K562 (cell line): ENCODE data around the gene NME9. TPM values are rescaled to one million over a fixed set of nuclear protein-coding genes. Genes with fewer than 3 reads are reported as not detected.

Experiments used
- BRCA1 ChIP-seq, 2 experiments: fragments of 450-650 bp in 1 of 2; sonication (generic) in 1 of 2; formaldehyde crosslinking in 1 of 2; IDR thresholded peaks; 2 replicates each; pipeline versions ENCODE4 v1.5.0 to v1.6.1; 2017 to 2020; ENCODE audit warnings: mild to moderate bottlenecking in 1 of 2, missing genetic modification reagents in 1 of 2
- CBX3 ChIP-seq, 2 experiments: IDR thresholded peaks; 1 replicate in 1 of 2; 2 replicates in 1 of 2; pipeline ENCODE4 v1.6.1; 2012; ENCODE audit warnings: inconsistent platforms in 2 of 2, low read length in 2 of 2, borderline replicate concordance in 1 of 2, control low read depth in 1 of 2
- DMBX1 ChIP-seq: fragments of 250-450 bp; sonication (Bioruptor Pico); IDR thresholded peaks from 2 replicates; pipeline ENCODE4 v1.8.0; 2022; ENCODE audit warnings: inconsistent platforms, mild to moderate bottlenecking, moderate library complexity, borderline replicate concordance
- ETV6 ChIP-seq, 3 experiments: fragments of 150-350 bp in 1 of 3; sonication (generic) in 1 of 3; formaldehyde crosslinking in 1 of 3; IDR thresholded peaks; 2 replicates each; pipeline versions ENCODE4 v1.6.1 to v1.8.0; 2014 to 2022; ENCODE audit warnings: borderline replicate concordance in 2 of 3, low read depth in 2 of 3, antibody characterized with exemption in 1 of 3, low read length in 1 of 3, mild to moderate bottlenecking in 1 of 3, missing genetic modification reagents in 1 of 3
- HNRNPLL ChIP-seq: fragments of 200-400 bp; formaldehyde crosslinking; IDR thresholded peaks from 2 replicates; pipeline ENCODE4 v1.6.1; 2017; ENCODE audit warnings: low read length, low read depth, mild to moderate bottlenecking; ENCODE audit not compliant: poor library complexity, severe bottlenecking
- MTF1 ChIP-seq: fragments of 250-450 bp; sonication (Bioruptor Pico); IDR thresholded peaks from 2 replicates; pipeline ENCODE4 v1.9.0; 2021; ENCODE audit warnings: moderate library complexity, mild to moderate bottlenecking, inconsistent platforms, borderline replicate concordance
- MYBL2 ChIP-seq, 2 experiments: fragments of 450-650 bp in 1 of 2; sonication (generic) in 1 of 2; formaldehyde crosslinking in 1 of 2; IDR thresholded peaks; 2 replicates each; pipeline versions ENCODE4 v1.6.1 to v1.8.1; 2017 to 2022; ENCODE audit warnings: borderline replicate concordance in 1 of 2, inconsistent platforms in 1 of 2, low read depth in 1 of 2, mild to moderate bottlenecking in 1 of 2, missing genetic modification reagents in 1 of 2, moderate library complexity in 1 of 2
- NCOA2 ChIP-seq, 2 experiments: fragments of 450-650 bp; IDR thresholded peaks; 2 replicates each; pipeline ENCODE4 v1.6.1; 2018; ENCODE audit warnings: mild to moderate bottlenecking in 2 of 2, moderate library complexity in 1 of 2; ENCODE audit not compliant: partially characterized antibody in 2 of 2
- PRPF4 ChIP-seq: fragments of 200-400 bp; formaldehyde crosslinking; IDR thresholded peaks from one replicate; pipeline ENCODE4 v1.6.1; 2017; ENCODE audit warnings: low read length, low read depth, mild to moderate bottlenecking; ENCODE audit not compliant: insufficient read depth, poor library complexity, severe bottlenecking
- SAFB ChIP-seq: fragments of 200-400 bp; formaldehyde crosslinking; IDR thresholded peaks from 2 replicates; pipeline ENCODE4 v1.6.1; 2017; ENCODE audit warnings: low read depth, low read length, borderline replicate concordance
- SMARCC2 ChIP-seq: fragments of 450-650 bp; IDR thresholded peaks from 2 replicates; pipeline ENCODE4 v1.6.1; 2017; ENCODE audit warnings: antibody characterized with exemption, moderate library complexity, mild to moderate bottlenecking, low read depth
- SMC3 ChIP-seq: conservative IDR thresholded peaks from 2 replicates; pipeline ENCODE4 v1.6.1; 2011; ENCODE audit warnings: low read depth, low read length, improper control_type of control experiment; ENCODE audit not compliant: insufficient read depth
- SOX6 ChIP-seq: fragments of 450-650 bp; IDR thresholded peaks from 2 replicates; pipeline ENCODE4 v1.6.1; 2014; ENCODE audit warnings: mild to moderate bottlenecking
- ZNF165 ChIP-seq: fragments of 250-450 bp; sonication (Bioruptor Pico); IDR thresholded peaks from 2 replicates; pipeline ENCODE4 v1.4.0; 2020; ENCODE audit warnings: borderline replicate concordance
- ZNF830 ChIP-seq: fragments of 250-450 bp; sonication (Bioruptor Pico); IDR thresholded peaks from 2 replicates; pipeline ENCODE4 v1.5.0; 2021; ENCODE audit warnings: mild to moderate bottlenecking
- polyA plus RNA-seq, 8 experiments: library from polyadenylated mRNA; depleted of rRNA in 4 of 8; stranded (reverse) in 5 of 8; unstranded in 3 of 8; fragments of >200 nt; fragmentation: Nextera tagmentation in 2 of 8; fragmentation: Illumina TruSeq in 1 of 8; extraction: Ambion mirVana in 2 of 8; extraction: Trizol in 1 of 8; gene quantifications; 2 replicates each; pipeline versions ENCODE4 v1.2.1 to v1.2.3, GENCODE V29; 2011 to 2014; ENCODE audit warnings: inconsistent platforms in 1 of 8, missing spikeins in 1 of 8
- total RNA-seq, 7 experiments: library from RNA; depleted of rRNA in 6 of 7; stranded (reverse); fragments of >200 nt in 6 of 7; fragmentation: Illumina TruSeq in 2 of 7; extraction: Trizol in 2 of 7; gene quantifications; 2 replicates each; pipeline versions ENCODE4 v1.2.1 to v1.2.3, GENCODE V29; 2011 to 2021; ENCODE audit warnings: low replicate concordance in 1 of 7
- TF ChIP-seq, protein P1 (sequence below), 2 experiments: fragments of 450-650 bp; IDR thresholded peaks; 2 replicates each; pipeline ENCODE4 v1.6.1; 2016

The NME9 gene
- total and polyA plus RNA-seq, 9 of the 15 experiments (the other 6 are each of a cell fraction or from before 2014, with no cell fraction given): 0.05 to 0.15 (median 0.13) TPM; not detected in 6

DNA sequence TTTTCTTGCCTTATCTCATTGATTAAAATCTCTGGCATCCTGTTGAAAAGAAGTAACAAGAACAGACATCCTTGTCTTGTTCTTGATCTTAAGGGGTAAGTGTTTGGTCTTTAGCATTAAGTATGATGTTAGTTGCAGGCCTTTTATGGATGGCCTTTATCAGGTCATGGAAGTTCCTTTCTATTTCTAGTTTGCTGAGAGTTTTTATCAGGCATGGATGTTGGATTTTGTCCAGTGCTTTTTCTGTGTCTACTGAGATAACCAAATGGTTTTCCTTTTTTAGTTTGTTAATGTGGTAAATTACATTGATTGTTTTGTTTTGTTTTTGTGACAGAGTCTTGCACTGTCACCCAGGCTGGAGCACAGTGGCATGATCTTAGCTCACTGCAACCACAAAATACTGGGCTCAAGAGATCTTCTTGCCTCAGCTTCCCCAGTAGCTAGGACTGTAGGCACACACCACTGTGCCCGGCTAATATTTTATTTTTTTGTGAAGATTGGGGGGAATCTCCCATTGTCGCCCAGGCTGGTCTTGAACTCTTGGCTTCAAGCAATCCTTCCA, 45.0 kb upstream of the NME9 start (continued):
- TF ChIP-seq, protein P1, sequence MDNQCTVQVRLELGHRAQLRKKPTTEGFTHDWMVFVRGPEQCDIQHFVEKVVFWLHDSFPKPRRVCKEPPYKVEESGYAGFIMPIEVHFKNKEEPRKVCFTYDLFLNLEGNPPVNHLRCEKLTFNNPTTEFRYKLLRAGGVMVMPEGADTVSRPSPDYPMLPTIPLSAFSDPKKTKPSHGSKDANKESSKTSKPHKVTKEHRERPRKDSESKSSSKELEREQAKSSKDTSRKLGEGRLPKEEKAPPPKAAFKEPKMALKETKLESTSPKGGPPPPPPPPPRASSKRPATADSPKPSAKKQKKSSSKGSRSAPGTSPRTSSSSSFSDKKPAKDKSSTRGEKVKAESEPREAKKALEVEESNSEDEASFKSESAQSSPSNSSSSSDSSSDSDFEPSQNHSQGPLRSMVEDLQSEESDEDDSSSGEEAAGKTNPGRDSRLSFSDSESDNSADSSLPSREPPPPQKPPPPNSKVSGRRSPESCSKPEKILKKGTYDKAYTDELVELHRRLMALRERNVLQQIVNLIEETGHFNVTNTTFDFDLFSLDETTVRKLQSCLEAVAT (IDR thresholded peaks at IDR 0.05): no peak
- TF ChIP-seq MYBL2 (IDR thresholded peaks at IDR 0.05; ENCODE audit: low read depth): no peak
- no peak for TF ChIP-seq MYBL2 (CRISPR knock-in tag; IDR thresholded peaks at IDR 0.05; ENCODE audit: borderline replicate concordance)
- no peak for TF ChIP-seq CBX3 (IDR thresholded peaks at IDR 0.05; ENCODE audit: borderline replicate concordance in 1 of 2, low read length in 2 of 2)
- no peak for TF ChIP-seq ETV6 (IDR thresholded peaks at IDR 0.05; ENCODE audit: borderline replicate concordance in 1 of 2, low read depth in 2 of 2, low read length in 1 of 2)
- no peak for TF ChIP-seq ETV6 (CRISPR knock-in tag; IDR thresholded peaks at IDR 0.05; ENCODE audit: borderline replicate concordance)
- TF ChIP-seq BRCA1 (IDR thresholded peaks at IDR 0.05): no peak
- no peak for TF ChIP-seq BRCA1 (CRISPR knock-in tag; IDR thresholded peaks at IDR 0.05)
- TF ChIP-seq HNRNPLL: no peak
- TF ChIP-seq DMBX1 (CRISPR knock-in tag): no peak
- TF ChIP-seq SMARCC2: no peak
- no peak for TF ChIP-seq ZNF830 (CRISPR knock-in tag)
- no peak for TF ChIP-seq NCOA2 (IDR thresholded peaks at IDR 0.05; ENCODE audit: partially characterized antibody in 2 of 2)
- TF ChIP-seq MTF1 (CRISPR knock-in tag): no peak
- TF ChIP-seq ZNF165 (CRISPR knock-in tag): no peak
- TF ChIP-seq SMC3: no peak
- no peak for TF ChIP-seq PRPF4
- TF ChIP-seq SAFB: no peak
- peak; percentile 74; the same call in 1 of the 2 replicates for TF ChIP-seq SOX6
- TF ChIP-seq, all 486 proteins: peak for 18
